DOHH2 (cell line): ENCODE data around the gene PRR36.

Experiments
- H3F3A ChIP-seq: fragments of 200-600 bp; sonication (generic), shearing (Covaris generic); 2 replicates; pipeline ENCODE4 v1.6.0; 2016; ENCODE audit warnings: antibody characterized with exemption, mild to moderate bottlenecking; ENCODE audit not compliant: control insufficient read depth, insufficient read depth
- H3K27ac ChIP-seq: fragments of 200-600 bp; sonication (generic); 2 replicates; pipeline ENCODE4 v1.5.1; 2014; ENCODE audit warnings: low read depth, mild to moderate bottlenecking, low read length, moderate library complexity
- H3K27me3 ChIP-seq: fragments of 200-600 bp; sonication (generic); 2 replicates; pipeline ENCODE4 v1.6.1; 2014; ENCODE audit warnings: mild to moderate bottlenecking, low read length, mixed read lengths; ENCODE audit not compliant: control insufficient read depth
- H3K36me3 ChIP-seq: fragments of 200-600 bp; sonication (generic); 2 replicates; pipeline ENCODE4 v1.6.1; 2014; ENCODE audit warnings: mild to moderate bottlenecking, low read length, moderate library complexity, mixed read lengths; ENCODE audit not compliant: control insufficient read depth
- H3K4me1 ChIP-seq: fragments of 200-600 bp; sonication (generic); 2 replicates; pipeline ENCODE4 v1.6.1; 2014; ENCODE audit warnings: mild to moderate bottlenecking, low read length, mixed read lengths; ENCODE audit not compliant: control insufficient read depth
- H3K4me2 ChIP-seq: fragments of 200-600 bp; sonication (generic); 2 replicates; pipeline ENCODE4 v1.6.0; 2014; ENCODE audit warnings: mild to moderate bottlenecking, low read length, moderate library complexity
- H3K4me3 ChIP-seq: fragments of 200-600 bp; sonication (generic); 2 replicates; pipeline ENCODE4 v1.5.1; 2014; ENCODE audit warnings: mild to moderate bottlenecking, low read length, mixed read lengths
- H3K79me2 ChIP-seq: fragments of 200-600 bp; sonication (generic); 2 replicates; pipeline ENCODE4 v1.6.1; 2014; ENCODE audit warnings: mild to moderate bottlenecking, low read length, mixed read lengths; ENCODE audit not compliant: control insufficient read depth
- H3K9me2 ChIP-seq: fragments of 200-600 bp; sonication (generic); replicated peaks from 2 replicates; pipeline ENCODE4 v1.6.1; 2014; ENCODE audit warnings: mild to moderate bottlenecking, low read length, mixed read lengths; ENCODE audit not compliant: control insufficient read depth
- H3K9me3 ChIP-seq: fragments of 200-600 bp; sonication (generic); 2 replicates; pipeline ENCODE4 v1.6.1; 2014; ENCODE audit warnings: antibody characterized with exemption, low read length, mixed read lengths; ENCODE audit not compliant: control insufficient read depth, insufficient read depth
- H4K20me1 ChIP-seq: fragments of 200-600 bp; sonication (generic); 2 replicates; pipeline ENCODE4 v1.6.0; 2014; ENCODE audit warnings: low read depth, mild to moderate bottlenecking, antibody characterized with exemption, low read length, moderate library complexity; ENCODE audit not compliant: control insufficient read depth, insufficient read depth
- EZH2phosphoT487 ChIP-seq: fragments of 200-600 bp; sonication (generic); IDR thresholded peaks from 2 replicates; pipeline ENCODE4 v1.6.1; 2017; ENCODE audit warnings: borderline replicate concordance, mild to moderate bottlenecking, antibody characterized with exemption, low read length, moderate library complexity, mixed read lengths
- TF ChIP-seq, protein P1 (sequence below): fragments of 200-600 bp; sonication (generic); IDR thresholded peaks from one replicate; pipeline ENCODE4 v1.5.1; 2014; ENCODE audit warnings: antibody characterized with exemption, mild to moderate bottlenecking, low read depth, low read length; ENCODE audit not compliant: poor library complexity, severe bottlenecking

PRR36 gene

DNA sequence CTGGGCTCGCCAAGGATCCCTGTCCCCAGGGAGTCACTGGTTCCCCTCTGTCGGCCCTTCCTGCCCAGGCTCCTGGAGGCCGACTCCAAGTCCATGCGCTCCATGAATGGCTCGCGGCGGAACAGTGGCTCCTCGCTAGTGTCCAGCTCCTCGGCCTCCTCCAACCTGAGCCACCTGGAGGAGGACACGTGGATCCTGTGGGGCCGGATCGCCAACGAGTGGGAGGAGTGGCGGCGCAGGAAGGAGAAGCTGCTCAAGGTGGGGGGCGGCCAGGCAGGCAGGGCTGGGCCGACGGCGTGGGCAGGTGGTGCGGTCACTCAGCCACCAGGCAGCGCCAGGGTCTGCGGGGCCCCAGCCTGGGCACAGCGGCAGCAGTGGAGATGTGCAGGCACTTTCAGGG is 26.5 kb downstream of the PRR36 start:
- no peak for TF ChIP-seq EZH2phosphoT487
- TF ChIP-seq, protein P1, sequence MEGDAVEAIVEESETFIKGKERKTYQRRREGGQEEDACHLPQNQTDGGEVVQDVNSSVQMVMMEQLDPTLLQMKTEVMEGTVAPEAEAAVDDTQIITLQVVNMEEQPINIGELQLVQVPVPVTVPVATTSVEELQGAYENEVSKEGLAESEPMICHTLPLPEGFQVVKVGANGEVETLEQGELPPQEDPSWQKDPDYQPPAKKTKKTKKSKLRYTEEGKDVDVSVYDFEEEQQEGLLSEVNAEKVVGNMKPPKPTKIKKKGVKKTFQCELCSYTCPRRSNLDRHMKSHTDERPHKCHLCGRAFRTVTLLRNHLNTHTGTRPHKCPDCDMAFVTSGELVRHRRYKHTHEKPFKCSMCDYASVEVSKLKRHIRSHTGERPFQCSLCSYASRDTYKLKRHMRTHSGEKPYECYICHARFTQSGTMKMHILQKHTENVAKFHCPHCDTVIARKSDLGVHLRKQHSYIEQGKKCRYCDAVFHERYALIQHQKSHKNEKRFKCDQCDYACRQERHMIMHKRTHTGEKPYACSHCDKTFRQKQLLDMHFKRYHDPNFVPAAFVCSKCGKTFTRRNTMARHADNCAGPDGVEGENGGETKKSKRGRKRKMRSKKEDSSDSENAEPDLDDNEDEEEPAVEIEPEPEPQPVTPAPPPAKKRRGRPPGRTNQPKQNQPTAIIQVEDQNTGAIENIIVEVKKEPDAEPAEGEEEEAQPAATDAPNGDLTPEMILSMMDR: no peak
- Histone ChIP-seq H3K4me2 (no peak overlapping the region), H3K27me3 (no peaks in the 10 kb centered on the region), H3K4me1 (no peaks in the 10 kb centered on the region), H3K79me2 (no peaks in the 10 kb centered on the region), H3K4me3 (no peak overlapping the region), H3K36me3 (no peaks in the 10 kb centered on the region), H4K20me1 (no peaks in the 10 kb centered on the region), H3K9me2 (no peaks in the 10 kb centered on the region), H3K9me3 (peaks cover 10% of the 10 kb centered on the region), H3K27ac (no peak overlapping the region), H3F3A (no peaks in the 10 kb centered on the region)

DNA sequence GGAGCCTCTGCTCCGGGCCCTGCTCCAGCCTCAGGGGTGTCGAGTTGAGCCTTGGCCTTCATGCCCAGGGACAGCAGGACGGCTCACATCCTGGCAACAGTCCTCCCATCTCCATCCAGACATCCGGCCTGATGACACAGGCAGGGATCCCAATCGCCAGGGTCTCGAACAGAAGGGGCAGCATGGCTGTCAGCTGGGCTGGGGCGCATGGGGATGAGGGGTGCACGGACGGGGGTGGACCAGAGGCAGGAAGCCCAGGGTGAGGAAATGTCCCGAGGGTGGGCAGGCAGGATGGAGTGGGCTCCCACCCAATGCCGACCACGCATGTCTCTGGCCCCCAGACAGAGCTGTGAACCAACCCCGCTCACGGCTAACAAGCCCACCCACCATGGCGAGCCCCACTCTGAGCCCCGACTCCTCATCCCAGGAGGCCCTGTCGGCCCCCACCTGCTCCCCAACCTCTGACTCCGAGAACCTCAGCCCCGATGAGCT is 28.0 kb downstream of the PRR36 start:
- Histone ChIP-seq H3K79me2 (no peaks in the 10 kb centered on the region), H3K9me2 (no peaks in the 10 kb centered on the region), H3K4me1 (no peaks in the 10 kb centered on the region), H3K36me3 (no peaks in the 10 kb centered on the region), H3K9me3 (peaks cover 18% of the 10 kb centered on the region), H3K27ac (no peak overlapping the region), H3K27me3 (no peaks in the 10 kb centered on the region), H3F3A (no peaks in the 10 kb centered on the region), H4K20me1 (no peaks in the 10 kb centered on the region), H3K4me2 (no peak overlapping the region), H3K4me3 (no peak overlapping the region)
- no peak for TF ChIP-seq EZH2phosphoT487
- TF ChIP-seq, protein P1: no peak

DNA sequence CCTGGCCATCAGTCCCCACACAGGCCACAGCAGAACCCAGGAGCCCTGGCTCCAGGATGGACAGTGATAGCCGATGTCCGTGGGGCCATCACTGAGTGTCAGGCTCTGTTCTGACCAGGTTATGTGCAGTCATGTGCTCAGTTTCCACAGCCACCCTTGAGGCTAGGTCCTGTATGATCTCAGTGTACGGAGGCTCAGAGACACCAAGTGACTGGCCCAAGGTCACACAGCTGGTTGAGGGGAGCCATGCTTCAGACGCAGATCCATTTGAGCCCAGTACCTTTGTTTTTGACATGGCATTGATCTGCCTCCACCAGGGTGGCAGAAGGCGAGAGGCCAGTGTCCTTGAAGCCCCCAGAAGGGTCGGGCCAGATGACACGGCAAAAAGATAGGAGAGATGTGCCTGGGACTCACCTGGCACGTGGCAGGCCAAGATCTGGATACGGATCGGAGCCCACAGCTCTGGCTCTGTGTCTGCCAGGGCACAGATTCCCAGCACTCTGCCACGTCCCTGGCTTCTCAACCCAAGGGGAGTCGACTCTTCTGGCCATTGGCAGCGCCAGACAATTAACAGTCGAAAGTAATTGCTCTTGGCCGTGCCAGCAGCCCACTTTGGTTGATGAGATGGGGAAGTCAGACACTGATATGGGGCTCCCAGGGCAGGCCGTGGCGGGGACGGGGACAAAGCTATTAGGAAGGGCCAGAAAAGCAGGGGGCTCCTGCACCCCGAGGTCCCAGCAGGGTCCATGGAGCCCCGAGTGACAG is 28.6 kb downstream of the PRR36 start:
- no peaks in the 10 kb centered on the region for H3K79me2 ChIP-seq
- H4K20me1 ChIP-seq: no peaks in the 10 kb centered on the region
- peaks cover 18% of the 10 kb centered on the region for H3K9me3 ChIP-seq
- TF ChIP-seq, protein P1: no peak
- no peak for TF ChIP-seq EZH2phosphoT487
- H3F3A ChIP-seq: no peaks in the 10 kb centered on the region
- H3K27ac ChIP-seq: no peak overlapping the region
- no peaks in the 10 kb centered on the region for H3K36me3 ChIP-seq
- no peaks in the 10 kb centered on the region for H3K4me1 ChIP-seq
- no peak overlapping the region for H3K4me2 ChIP-seq
- H3K9me2 ChIP-seq: no peaks in the 10 kb centered on the region
- H3K4me3 ChIP-seq: no peak overlapping the region
- H3K27me3 ChIP-seq: no peaks in the 10 kb centered on the region
